Colonic mucosa (tissue), 4 donors: ENCODE measurements around the gene PHLDB2. TPM values are rescaled to one million over a fixed set of nuclear protein-coding genes. Genes with fewer than 3 reads are reported as not detected.

Experiments
- DNase-seq: peaks from one replicate; pipeline ENCODE4 v3.0.0-alpha.2; 2020
- H3K27ac ChIP-seq: fragments of 200-600 bp; one replicate; pipeline ENCODE4 v1.8.0; 2021
- H3K27me3 ChIP-seq: fragments of 200-600 bp; one replicate; pipeline ENCODE4 v1.8.0; 2021
- H3K36me3 ChIP-seq: fragments of 200-600 bp; one replicate; pipeline ENCODE4 v1.8.0; 2021
- H3K4me1 ChIP-seq: fragments of 200-600 bp; one replicate; pipeline ENCODE4 v1.8.0; 2021; ENCODE audit warnings: mild to moderate bottlenecking
- H3K4me3 ChIP-seq: fragments of 200-600 bp; one replicate; pipeline ENCODE4 v1.8.0; 2021
- H3K9ac ChIP-seq, 2 donors: one replicate each; pipeline ENCODE4 v1.7.0; 2013; ENCODE audit warnings: control low read depth in 2 of 2, low read depth in 2 of 2, low read length in 2 of 2
- H3K9me3 ChIP-seq: fragments of 200-600 bp; one replicate; pipeline ENCODE4 v1.8.0; 2021
- CTCF ChIP-seq: fragments of 200-600 bp; IDR thresholded peaks from one replicate; pipeline ENCODE4 v1.8.0; 2022; ENCODE audit warnings: antibody characterized with exemption, mild to moderate bottlenecking
- intact Hi-C: fragments of 100-400 bp; cut with DNase I; formaldehyde crosslinking; loops from one replicate; pipeline ENCODE4 v1.14.1; 2022
- total RNA-seq, 2 donors: library from RNA; stranded (reverse); fragmentation: NEBNext Ultra II Directional in 1 of 2; extraction: Animal tissue kit (Norgen Biotek cat#: 25700) in 1 of 2; gene quantifications; one replicate each; pipeline ENCODE4 v1.2.1, GENCODE V29; 2021
- donor health status: healthy.
- donor health status: DM: no; HTN: no; CAD: no.
- donor health status: DM: no; HTN: no; CAD: no.

Gene PHLDB2
- total RNA-seq, 2 donors from 2014 or later: 3.1 to 33.4 TPM

- no peak for DNase-seq
- H3K27ac ChIP-seq: no peak overlapping the region
- intact Hi-C loops: no loop called here
- H3K27me3 ChIP-seq: no peaks in the 10 kb centered on the region
- no peaks in the 10 kb centered on the region for H3K36me3 ChIP-seq
- TF ChIP-seq CTCF: no peak
- no peak overlapping the region for H3K9ac ChIP-seq
- no peaks in the 10 kb centered on the region for H3K9me3 ChIP-seq
- no peak overlapping the region for H3K4me3 ChIP-seq
- H3K4me1 ChIP-seq: no peaks in the 10 kb centered on the region
Measured at GRCh38 chr3:111956449-111956848, 97.4 kb downstream of the PHLDB2 start.

GRCh38 chr3:111956995-111957734 lies 98.1 kb downstream of the PHLDB2 start:
- Histone ChIP-seq H3K9ac (no peak overlapping the region), H3K27ac (no peak overlapping the region), H3K4me3 (no peak overlapping the region), H3K9me3 (no peaks in the 10 kb centered on the region), H3K36me3 (no peaks in the 10 kb centered on the region), H3K4me1 (no peaks in the 10 kb centered on the region), H3K27me3 (no peaks in the 10 kb centered on the region)
- no peak for TF ChIP-seq CTCF
- DNase-seq: no peak
- intact Hi-C loops: no loop called here

GRCh38 chr3:111961461-111962164 lies 102.5 kb downstream of the PHLDB2 start:
- Histone ChIP-seq H3K4me1 (no peaks in the 10 kb centered on the region), H3K36me3 (no peaks in the 10 kb centered on the region), H3K27me3 (no peaks in the 10 kb centered on the region), H3K27ac (no peak overlapping the region), H3K4me3 (no peak overlapping the region), H3K9me3 (no peaks in the 10 kb centered on the region), H3K9ac (no peak overlapping the region)
- no peak for DNase-seq
- intact Hi-C loops: no loop called here
- TF ChIP-seq CTCF: no peak

- Histone ChIP-seq H3K4me1 (no peaks in the 10 kb centered on the region), H3K27ac (no peak overlapping the region), H3K9me3 (no peaks in the 10 kb centered on the region), H3K9ac (no peak overlapping the region), H3K27me3 (no peaks in the 10 kb centered on the region), H3K36me3 (no peaks in the 10 kb centered on the region), H3K4me3 (no peak overlapping the region)
- intact Hi-C loops: no loop called here
- no peak for TF ChIP-seq CTCF
- no peak for DNase-seq
Measured at GRCh38 chr3:111963424-111963823, 104.4 kb downstream of the PHLDB2 start.

- Histone ChIP-seq H3K9ac (no peak overlapping the region), H3K4me1 (no peaks in the 10 kb centered on the region), H3K4me3 (no peak overlapping the region), H3K27me3 (no peaks in the 10 kb centered on the region), H3K9me3 (no peaks in the 10 kb centered on the region), H3K36me3 (no peaks in the 10 kb centered on the region), H3K27ac (no peak overlapping the region)
- DNase-seq: no peak
- TF ChIP-seq CTCF: no peak
- intact Hi-C loops: no loop called here
Measured at GRCh38 chr3:111965484-111965883, 106.4 kb downstream of the PHLDB2 start.
